IPS-NIHi7 (cell line): Measurements from ENCODE around the gene SPO11.

Experiments
- DNase-seq: peaks from one replicate; pipeline ENCODE4 v3.0.0; 2012; ENCODE audit warnings: mixed read lengths; ENCODE audit errors: extremely low spot score

The SPO11 gene

DNA sequence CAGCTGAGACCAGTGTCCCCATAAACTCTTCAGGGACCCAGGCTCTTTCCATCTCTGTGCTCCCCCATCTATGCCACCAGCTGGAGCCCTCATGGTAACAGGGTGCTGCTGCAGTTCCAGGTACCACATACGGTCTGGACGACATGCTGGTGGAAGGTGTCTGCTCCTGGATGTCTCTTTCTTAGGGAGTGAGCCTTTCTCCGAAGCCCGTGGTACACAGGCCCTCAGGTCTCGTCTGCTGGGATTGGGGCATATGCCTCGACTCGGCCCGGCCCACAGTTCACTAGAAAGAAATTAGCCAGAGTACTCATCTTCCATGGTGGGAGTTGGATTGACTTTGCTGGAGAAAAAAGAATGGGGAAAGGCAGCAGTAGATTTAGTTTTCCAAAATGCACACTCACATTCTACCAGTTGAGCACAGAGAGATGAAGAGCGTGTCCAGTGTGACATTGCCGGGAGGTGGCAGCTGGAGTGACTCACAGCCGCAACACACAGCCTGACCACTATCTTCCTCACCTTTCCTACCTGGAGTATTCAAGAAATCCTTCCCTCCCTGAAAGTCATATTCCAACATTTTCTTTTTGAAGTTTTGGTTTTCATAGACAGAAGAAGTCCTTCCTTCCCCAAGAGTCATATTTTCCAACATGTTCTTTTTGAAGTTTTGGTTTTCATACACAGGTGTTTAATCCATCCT lies 18.6 kb upstream of the SPO11 start:
- DNase-seq: no peak

GRCh38 chr20:57312138-57312537 lies 17.5 kb upstream of the SPO11 start:
- no peak for DNase-seq

DNA sequence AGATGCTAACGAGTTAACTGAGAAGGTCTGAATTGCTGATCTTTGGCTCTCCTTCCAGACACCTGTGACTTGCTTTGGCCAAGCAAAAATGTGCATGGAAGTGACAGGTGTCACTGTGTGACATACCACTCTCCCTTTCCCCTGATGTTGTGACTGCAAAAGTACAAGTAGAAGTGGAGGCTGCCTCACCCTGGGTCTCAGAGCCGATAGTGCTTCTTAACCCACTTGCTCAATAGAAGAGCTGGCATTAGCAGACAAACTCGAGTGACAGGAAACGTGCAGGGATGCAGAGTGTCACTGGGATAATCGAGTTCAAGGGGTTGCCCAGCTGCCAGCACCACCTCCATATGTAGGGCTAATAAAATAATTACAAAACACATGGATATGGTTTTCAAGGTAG lies 16.4 kb upstream of the SPO11 start:
- no peak for DNase-seq

DNA sequence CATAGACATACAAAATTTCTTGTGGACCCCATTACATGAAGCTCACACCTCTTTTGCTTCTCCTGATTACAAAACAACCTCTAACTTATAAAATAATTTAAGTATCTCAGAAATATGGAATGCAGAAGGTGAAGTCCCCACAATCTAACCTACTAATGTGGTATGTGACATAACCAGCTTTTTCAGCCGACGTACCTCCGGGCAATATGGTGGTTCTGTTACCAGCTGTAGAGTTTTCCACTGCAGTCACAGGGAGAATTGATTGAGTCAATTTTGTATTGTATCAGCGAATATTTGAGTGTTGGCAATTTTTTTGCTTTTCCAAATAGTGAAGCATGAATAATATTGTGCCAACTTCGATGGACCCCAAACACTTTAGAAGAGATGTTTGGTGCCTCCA lies 15.7 kb upstream of the SPO11 start:
- DNase-seq: no peak

- DNase-seq: no peak
Measured at GRCh38 chr20:57315083-57315975, 14.3 kb upstream of the SPO11 start.

GRCh38 chr20:57315976-57316480 lies 13.6 kb upstream of the SPO11 start:
- no peak for DNase-seq

GRCh38 chr20:57316795-57317201 lies 12.8 kb upstream of the SPO11 start:
- DNase-seq: no peak

DNA sequence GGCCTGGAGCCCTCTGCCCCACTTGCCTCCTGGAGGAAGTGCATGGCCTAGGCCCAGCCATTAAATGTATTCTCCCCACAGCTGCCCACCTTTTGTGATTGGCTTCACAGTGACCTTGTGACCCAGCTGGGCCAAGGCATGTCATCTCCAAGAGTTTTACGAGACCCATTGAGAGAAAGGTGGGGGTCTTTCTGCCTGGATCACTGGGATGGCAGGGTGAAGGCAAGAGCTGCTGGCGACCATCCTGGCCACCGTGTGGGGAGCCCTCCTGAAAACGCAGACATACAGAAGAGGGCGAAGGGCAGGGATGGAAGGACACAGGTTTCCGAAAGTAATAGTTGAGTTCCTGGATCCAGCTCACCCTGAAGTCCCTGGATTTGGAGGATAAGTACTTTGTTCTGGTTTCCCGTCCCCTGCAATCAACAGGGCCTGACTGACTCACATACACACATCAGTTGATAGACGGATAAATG lies 12.3 kb upstream of the SPO11 start:
- no peak for DNase-seq

DNA sequence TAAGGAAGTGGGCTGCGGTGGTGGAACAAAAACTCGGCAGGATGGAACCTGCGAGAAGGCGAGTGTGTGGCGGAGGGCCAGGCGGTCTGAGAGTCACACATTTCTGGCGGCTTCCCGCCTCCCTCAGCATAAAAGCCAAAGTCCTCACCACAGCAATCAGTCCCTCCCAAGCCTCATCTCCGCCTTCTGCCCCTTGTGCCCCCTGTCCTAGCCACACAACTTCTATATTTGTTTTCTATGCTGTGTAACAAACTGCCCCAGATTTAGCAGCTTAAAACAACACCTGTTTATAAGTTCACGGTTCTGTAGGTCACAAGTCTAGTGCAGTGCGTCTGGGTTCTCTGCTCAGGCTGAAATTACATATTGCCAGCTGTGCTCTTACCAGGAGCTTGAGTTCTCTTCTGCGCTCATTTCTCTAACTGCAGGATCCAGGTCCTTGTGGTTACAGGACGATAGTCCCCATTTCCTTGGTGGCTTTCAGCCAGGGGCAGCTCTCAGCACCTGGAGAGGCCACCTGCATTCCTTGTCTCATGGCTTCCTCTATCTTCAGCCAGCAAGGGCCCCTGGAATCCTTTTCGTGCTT lies 11.7 kb upstream of the SPO11 start:
- no peak for DNase-seq

DNA sequence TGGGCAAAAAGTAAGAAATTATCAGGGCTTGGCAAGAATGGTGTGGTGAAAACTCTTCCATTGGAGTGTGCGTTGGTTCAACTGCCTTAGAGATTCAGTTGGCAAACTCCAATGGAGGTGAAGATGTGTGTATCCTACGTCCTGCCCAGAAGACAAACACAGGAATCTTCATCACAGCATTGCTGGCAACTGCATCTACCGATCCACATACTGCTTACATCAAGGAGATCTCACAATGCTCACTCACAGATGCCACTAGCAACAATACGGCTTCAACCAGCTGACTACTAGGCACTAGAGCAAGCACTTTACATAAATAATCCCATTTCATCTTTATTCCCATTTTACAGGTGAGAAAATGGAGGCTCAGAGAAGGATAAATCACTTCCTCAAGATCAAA lies 10.0 kb upstream of the SPO11 start:
- DNase-seq: no peak

DNA sequence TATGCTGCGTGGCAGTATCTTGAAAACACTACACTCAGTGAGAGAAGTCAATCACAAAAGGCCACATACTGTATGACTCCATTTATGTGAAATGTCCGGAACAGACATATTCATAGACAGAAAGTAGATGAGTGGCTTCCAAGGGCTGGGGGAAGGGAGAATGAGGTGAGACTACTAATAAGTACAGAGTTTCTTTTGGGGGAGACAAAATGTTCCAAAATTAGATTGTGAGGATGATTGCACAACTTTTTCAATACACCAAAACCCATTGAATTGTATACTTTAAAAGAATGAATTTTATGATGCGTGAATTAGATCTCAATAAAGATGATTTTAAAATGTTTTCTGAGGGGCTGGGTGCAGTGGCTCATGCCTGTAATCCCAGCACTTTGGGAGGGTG lies 9.2 kb upstream of the SPO11 start:
- no peak for DNase-seq

GRCh38 chr20:57321142-57321541 lies 8.5 kb upstream of the SPO11 start:
- no peak for DNase-seq

DNA sequence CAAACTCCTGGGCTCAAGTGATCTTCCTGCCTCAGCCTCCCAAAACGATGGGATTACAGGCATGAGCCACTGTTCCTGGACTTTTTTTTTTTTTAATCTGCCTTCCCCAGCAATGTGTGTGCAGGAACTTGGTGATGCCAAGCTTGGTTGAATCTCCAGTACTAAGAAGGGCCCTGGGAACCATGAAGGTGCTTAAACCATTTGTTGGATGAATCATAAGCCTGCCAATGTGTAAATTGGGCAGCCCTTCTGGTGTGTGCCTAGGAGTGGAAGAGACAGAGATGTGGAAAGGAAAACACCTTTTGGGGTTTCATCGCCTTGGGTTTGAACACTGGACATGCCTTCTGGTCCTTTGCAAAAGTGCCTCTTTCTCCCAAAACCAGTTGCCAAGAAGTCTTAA lies 7.1 kb upstream of the SPO11 start:
- no peak for DNase-seq

- peak; percentile 87 for DNase-seq
Measured at GRCh38 chr20:57323034-57323433, 6.6 kb upstream of the SPO11 start.

DNA sequence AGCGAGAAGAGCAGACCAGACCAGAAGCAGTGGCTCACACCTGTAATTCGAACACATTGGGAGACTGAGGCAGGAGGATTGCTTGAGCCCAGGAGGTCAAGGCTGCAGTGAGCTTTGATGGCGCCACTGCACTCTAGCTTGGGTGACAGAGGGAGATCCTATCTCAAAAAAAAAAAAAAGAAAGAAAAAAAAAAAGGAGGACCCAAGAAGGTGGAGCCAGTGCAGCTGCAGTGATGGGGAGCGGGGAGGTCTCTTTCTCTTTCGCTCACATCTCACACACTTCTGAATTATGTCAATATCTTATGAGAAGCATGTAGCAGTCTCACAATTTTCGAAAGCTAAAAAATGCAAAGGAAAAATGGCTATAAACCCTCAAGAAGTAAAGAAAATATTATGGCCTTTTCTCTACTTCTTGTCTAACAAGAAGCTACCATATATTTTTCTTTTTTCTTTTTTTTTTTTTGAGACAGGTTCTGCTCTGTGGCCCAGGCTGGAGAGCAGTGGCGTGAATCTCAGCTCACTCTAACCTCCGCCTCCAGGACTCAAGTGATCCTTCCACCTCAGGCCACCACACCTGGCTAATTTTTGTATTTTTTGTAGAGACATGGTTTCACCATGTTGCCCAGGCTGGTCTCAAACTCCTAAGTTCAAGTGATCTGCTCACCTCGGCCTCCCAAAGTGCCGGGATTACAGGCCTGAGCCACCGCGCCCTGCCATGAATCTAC lies 3.8 kb upstream of the SPO11 start:
- no peak for DNase-seq

DNA sequence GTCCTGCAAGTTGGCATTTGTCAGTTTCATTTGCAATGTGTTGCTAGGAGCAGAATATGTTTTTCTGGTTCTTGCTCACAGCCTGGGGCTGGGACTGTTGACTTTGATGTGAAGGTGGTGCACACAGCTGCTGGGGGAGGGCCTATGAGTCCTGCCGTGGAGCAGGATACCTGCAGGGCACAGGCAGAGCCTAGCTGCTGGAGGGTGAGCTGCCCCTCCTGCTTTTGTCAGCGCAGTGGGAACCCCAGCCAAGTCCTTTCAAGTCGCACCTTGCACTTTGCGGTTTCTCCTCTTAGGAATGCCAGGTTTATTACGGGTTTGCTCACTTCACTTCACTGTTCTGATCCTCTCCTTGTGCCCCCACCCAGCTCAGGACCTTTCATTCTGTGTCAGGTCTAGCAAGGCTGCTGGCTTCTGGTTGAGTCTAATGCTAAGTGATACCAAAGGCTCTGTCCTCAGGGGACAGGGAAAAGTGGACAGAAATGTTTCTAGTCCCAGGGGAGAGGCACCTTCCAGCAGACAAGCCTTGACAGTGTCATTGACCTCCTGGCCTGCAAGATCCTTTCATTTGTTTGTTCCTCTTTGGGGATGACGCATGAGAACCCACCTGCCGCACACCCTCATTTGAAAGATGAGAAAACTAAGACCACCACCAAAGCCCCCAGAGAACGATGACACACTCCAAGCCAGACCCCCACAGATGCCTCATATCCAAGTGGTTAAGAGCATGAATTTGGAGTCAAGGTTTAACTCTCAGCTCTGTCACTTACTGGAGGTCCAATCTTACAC lies 2.7 kb upstream of the SPO11 start:
- DNase-seq: peak; percentile 63

- no peak for DNase-seq
Measured at GRCh38 chr20:57327820-57328219, 1.8 kb upstream of the SPO11 start.

- no peak for DNase-seq
Measured at GRCh38 chr20:57330998-57331397, 1.4 kb downstream of the SPO11 start.

DNA sequence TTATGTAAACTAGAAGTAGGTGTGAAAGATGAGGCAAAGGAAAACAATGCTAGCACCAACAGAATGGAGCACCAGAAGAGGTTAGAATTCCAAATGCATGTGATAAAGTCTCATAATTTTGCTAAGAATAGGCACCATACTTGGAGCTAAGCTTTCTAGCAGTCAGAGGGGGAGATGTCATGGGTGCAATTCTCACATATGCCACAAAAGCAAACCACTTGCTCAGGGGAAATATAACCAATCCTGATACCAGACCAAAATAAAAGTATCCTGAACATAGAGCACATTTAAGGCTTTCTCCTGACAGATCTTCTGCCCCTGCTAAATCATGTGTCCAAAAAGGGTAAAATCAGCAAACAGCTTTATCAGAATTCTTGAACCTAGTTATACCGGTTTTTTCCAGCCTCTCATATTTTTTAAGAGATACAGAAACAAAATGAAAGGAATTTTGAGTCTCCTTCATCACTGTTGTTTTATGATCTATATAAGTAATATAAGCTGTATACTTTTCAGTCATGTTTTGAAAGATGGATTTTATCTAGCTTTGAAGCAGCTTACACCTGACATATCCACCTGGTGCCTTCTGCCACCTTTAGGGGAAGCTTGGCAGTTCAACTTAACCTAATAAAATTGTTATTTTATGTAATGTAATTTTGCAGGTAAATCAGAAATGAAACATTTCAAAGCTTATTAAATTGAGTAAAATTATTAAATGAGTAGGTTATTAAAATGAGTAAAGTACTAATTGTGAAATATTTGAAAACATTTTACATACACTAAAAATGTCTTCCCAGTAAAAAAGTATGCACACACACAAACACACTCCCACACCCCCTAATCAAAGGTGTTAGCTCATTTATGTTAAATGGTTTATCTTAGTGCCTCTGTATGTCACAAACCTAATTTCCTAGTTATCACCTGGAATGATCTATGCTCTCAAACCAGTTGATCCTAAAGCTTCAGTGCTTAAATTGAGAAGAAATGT lies 2.8 kb downstream of the SPO11 start:
- DNase-seq: no peak

DNA sequence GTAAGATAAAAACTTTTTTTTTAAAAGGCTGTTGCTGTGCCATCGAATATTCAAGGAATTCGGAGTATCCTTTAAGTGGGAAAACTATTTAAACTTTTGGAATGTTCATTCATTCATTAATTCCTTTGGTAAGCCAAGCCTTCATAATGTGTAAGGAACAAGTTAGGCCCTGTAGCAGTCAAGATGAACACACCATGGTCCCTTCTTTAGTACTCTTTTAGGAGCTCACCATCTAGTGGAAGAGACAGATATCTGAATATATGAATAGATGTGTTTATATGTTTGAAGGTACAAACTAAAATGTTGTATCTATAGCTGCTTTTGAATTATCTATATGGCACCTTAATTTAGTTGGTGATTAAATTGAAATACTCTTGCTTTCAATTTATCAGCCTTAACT lies 5.8 kb downstream of the SPO11 start:
- no peak for DNase-seq
